ENCODE measurements around the gene MPI. TPM values are rescaled to one million over a fixed set of nuclear protein-coding genes. Genes with fewer than 3 reads are reported as not detected.

Gene MPI
- total and polyA plus RNA-seq, 2 donors (not counting 3 experiments of a cell fraction or from before 2014, with no cell fraction given), result 36.3 to 69.3 TPM

DNA sequence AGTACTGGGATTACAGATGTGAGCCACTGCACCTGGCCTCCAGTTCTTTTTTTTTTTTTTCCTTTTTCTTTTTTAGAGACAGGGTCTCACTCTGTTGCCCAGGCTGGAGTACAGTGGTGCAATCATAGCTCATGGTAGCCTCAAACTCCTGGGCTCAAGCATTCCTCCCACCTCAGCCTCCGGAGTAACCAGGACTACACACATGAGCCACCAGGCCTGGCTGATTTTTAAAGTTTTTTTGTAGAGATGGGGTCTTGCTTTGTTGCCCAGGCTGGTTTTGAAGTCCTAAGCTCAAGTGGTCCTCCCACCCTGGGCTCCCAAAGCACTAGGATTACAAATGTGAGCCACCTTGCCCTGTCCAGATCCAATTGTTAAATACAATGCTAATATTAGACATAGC is 33.3 kb upstream of the MPI start:
- intact Hi-C loops (cut with micrococcal nuclease), result no loop called here
- dilution Hi-C loops (cut with MboI; ENCODE audit: extremely low pct_ligation_motif_present, low sequenced_read_pairs), result no loop called here
- H3K9me1 ChIP-seq (replicated peaks; ENCODE audit: control insufficient read depth, extremely low read depth, insufficient read depth, low read length), result no peaks in the 10 kb centered on the region
- no peak overlapping the region for H3K4me2 ChIP-seq (ENCODE audit: insufficient read depth, low read length)
- BruUV-seq (replicated peaks), result no TSS peak
- CTCF ChIA-PET, result interaction anchor here (1.2 to 3.6 kb wide), 6 partner anchors 12 to 94 kb away, joined by 3 to 14 read pairs (median 5); no protein-coding TSS in a partner anchor
- no peaks in the 10 kb centered on the region for H4K20me1 ChIP-seq (replicated peaks; ENCODE audit: control insufficient read depth, extremely low read depth, insufficient read depth, low read length)
- no peaks in the 10 kb centered on the region for H3K9me3 ChIP-seq (replicated peaks; ENCODE audit: control insufficient read depth, insufficient read depth, low read length)
- FAIRE-seq, result no peak
- H3K4me3 ChIP-seq (replicated peaks in 1 of 3; ENCODE audit: insufficient read depth in 1 of 3, low read depth in 1 of 3, low read length in 3 of 3), result no peak overlapping the region
- POLR2A ChIA-PET, result interaction anchor here (0.7 kb wide), 1 partner anchor 43 kb away, joined by 5 read pairs; no protein-coding TSS in a partner anchor
- H3K4me1 ChIP-seq (ENCODE audit: control insufficient read depth, extremely low read depth, insufficient read depth, low read length), result no peaks in the 10 kb centered on the region
- no peaks in the 10 kb centered on the region for H3K27me3 ChIP-seq (ENCODE audit: control insufficient read depth in 2 of 2, insufficient read depth in 2 of 2, low read length in 2 of 2)
- H3K79me2 ChIP-seq (ENCODE audit: control insufficient read depth, insufficient read depth, low read length), result peaks cover 11% of the 10 kb centered on the region
- TF ChIP-seq GATA2 (IDR thresholded peaks at IDR 0.05; ENCODE audit: insufficient read depth, insufficient read length, low read depth, low read length) (no peak), POLR2A (IDR thresholded peaks at IDR 0.05; ENCODE audit: low read depth, low read length) (no peak), MYC (IDR thresholded peaks at IDR 0.05; ENCODE audit: low read depth, low read length) (no peak), POLR2AphosphoS5 (IDR thresholded peaks at IDR 0.05; ENCODE audit: insufficient read depth, low read depth, low read length) (no peak), FOS (IDR thresholded peaks at IDR 0.05; ENCODE audit: borderline replicate concordance, insufficient read depth, low read length) (no peak), EZH2 (IDR thresholded peaks at IDR 0.05; ENCODE audit: borderline replicate concordance, low read depth, low read length, severe bottlenecking) (no peak), JUN (IDR thresholded peaks at IDR 0.05; ENCODE audit: borderline replicate concordance, insufficient read depth, insufficient read length, low read depth) (no peak)
- TF ChIP-seq, protein P1, sequence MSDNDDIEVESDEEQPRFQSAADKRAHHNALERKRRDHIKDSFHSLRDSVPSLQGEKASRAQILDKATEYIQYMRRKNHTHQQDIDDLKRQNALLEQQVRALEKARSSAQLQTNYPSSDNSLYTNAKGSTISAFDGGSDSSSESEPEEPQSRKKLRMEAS (IDR thresholded peaks at IDR 0.05; ENCODE audit: insufficient read depth, insufficient read length), result no peak
- TF ChIP-seq, protein P2, sequence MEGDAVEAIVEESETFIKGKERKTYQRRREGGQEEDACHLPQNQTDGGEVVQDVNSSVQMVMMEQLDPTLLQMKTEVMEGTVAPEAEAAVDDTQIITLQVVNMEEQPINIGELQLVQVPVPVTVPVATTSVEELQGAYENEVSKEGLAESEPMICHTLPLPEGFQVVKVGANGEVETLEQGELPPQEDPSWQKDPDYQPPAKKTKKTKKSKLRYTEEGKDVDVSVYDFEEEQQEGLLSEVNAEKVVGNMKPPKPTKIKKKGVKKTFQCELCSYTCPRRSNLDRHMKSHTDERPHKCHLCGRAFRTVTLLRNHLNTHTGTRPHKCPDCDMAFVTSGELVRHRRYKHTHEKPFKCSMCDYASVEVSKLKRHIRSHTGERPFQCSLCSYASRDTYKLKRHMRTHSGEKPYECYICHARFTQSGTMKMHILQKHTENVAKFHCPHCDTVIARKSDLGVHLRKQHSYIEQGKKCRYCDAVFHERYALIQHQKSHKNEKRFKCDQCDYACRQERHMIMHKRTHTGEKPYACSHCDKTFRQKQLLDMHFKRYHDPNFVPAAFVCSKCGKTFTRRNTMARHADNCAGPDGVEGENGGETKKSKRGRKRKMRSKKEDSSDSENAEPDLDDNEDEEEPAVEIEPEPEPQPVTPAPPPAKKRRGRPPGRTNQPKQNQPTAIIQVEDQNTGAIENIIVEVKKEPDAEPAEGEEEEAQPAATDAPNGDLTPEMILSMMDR (IDR thresholded peaks at IDR 0.05; ENCODE audit: extremely low read depth in 1 of 2, insufficient read depth in 1 of 2, low read depth in 1 of 2, low read length in 2 of 2), result no peak
- H3K36me3 ChIP-seq (ENCODE audit: control insufficient read depth in 2 of 2, extremely low read depth in 1 of 2, insufficient read depth in 2 of 2, low read length in 2 of 2), result peaks cover 3 to 30% of the 10 kb centered on the region in 2 experiments
- H3K27ac ChIP-seq (ENCODE audit: insufficient read depth, low read depth, low read length), result no peak overlapping the region
- H2AFZ ChIP-seq (ENCODE audit: low read depth, low read length), result no peak overlapping the region
- DNase-seq (ENCODE audit: low read depth, low spot score), result no peak
- H3K9ac ChIP-seq (replicated peaks; ENCODE audit: extremely low read depth, insufficient read depth, low read length), result no peak overlapping the region
